22Rv1 (cell line): Measurements from ENCODE around the gene ARL15.

Experiments
- ZFX ChIP-seq: fragments of 450-650 bp; IDR thresholded peaks from 2 replicates; pipeline ENCODE4 v1.6.1; 2017; ENCODE audit warnings: antibody characterized with exemption, borderline replicate concordance
- TF ChIP-seq, protein P1 (sequence below): fragments of 450-650 bp; IDR thresholded peaks from 2 replicates; pipeline ENCODE4 v1.5.1; 2017; ENCODE audit warnings: mild to moderate bottlenecking

DNA sequence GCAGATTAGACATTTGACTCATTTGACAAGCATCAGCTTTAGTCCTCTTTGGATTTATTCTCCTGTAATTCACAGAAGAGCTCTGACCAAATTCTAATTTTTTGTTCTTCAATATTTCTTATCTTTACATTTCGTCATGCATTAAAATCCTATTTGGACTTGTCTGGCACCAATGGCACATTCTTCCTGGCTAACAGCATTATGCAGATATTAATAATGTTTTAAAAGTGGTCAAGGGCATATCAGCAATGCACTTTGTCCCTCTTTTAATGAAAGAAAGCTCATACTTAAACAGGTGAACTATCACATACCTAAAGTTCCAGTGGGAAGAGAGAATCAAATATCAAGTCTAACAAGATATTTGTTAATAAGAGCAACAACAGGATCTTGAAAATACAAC is 270.4 kb downstream of the ARL15 start:
- TF ChIP-seq, protein P1, sequence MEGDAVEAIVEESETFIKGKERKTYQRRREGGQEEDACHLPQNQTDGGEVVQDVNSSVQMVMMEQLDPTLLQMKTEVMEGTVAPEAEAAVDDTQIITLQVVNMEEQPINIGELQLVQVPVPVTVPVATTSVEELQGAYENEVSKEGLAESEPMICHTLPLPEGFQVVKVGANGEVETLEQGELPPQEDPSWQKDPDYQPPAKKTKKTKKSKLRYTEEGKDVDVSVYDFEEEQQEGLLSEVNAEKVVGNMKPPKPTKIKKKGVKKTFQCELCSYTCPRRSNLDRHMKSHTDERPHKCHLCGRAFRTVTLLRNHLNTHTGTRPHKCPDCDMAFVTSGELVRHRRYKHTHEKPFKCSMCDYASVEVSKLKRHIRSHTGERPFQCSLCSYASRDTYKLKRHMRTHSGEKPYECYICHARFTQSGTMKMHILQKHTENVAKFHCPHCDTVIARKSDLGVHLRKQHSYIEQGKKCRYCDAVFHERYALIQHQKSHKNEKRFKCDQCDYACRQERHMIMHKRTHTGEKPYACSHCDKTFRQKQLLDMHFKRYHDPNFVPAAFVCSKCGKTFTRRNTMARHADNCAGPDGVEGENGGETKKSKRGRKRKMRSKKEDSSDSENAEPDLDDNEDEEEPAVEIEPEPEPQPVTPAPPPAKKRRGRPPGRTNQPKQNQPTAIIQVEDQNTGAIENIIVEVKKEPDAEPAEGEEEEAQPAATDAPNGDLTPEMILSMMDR = no peak
- no peak for TF ChIP-seq ZFX
